ENCODE measurements around the gene DGKE. TPM values are rescaled to one million over a fixed set of nuclear protein-coding genes. Genes with fewer than 3 reads are reported as not detected.

Gene DGKE
- total RNA-seq (ENCODE audit: low replicate concordance): 5.2 and 7.8 TPM in 2 replicates

- no peak for TF ChIP-seq CTCF (IDR thresholded peaks at IDR 0.05; ENCODE audit: insufficient read depth, low read length)
- peak within 1 kb of the TSS; percentile 82 for H3K4me3 ChIP-seq (ENCODE audit: low read depth, low read length)
- peak; percentile 96 for DNase-seq (ENCODE audit: low read depth)
These were observed at the start of gene DGKE, which contains the start of gene C17orf67 for GRCh38 chr17:56833809-56834379. DGKE (plus strand) TSS chr17:56834151; CDS start chr17:56834796, 645 bp downstream. C17orf67 (minus strand) TSS chr17:56833920; CDS start chr17:56815810, 18,110 bp downstream.

- H3K4me3 ChIP-seq (ENCODE audit: low read depth, low read length): no peak overlapping the region
- TF ChIP-seq CTCF (IDR thresholded peaks at IDR 0.05; ENCODE audit: insufficient read depth, low read length): no peak
- DNase-seq (ENCODE audit: low read depth): no peak
These were observed 48.5 kb upstream of the DGKE start for GRCh38 chr17:56785405-56785804.

- H3K4me3 ChIP-seq (ENCODE audit: low read depth, low read length): no peak overlapping the region
- no peak for TF ChIP-seq CTCF (IDR thresholded peaks at IDR 0.05; ENCODE audit: insufficient read depth, low read length)
- DNase-seq (ENCODE audit: low read depth): no peak
These were observed 47.8 kb upstream of the DGKE start for GRCh38 chr17:56785997-56786680.

GRCh38 chr17:56786989-56787482, 46.9 kb upstream of the DGKE start:
- no peak overlapping the region for H3K4me3 ChIP-seq (ENCODE audit: low read depth, low read length)
- peak; percentile 69 for DNase-seq (ENCODE audit: low read depth)
- no peak for TF ChIP-seq CTCF (IDR thresholded peaks at IDR 0.05; ENCODE audit: insufficient read depth, low read length)

GRCh38 chr17:56792267-56792666, 41.7 kb upstream of the DGKE start:
- no peak overlapping the region for H3K4me3 ChIP-seq (ENCODE audit: low read depth, low read length)
- DNase-seq (ENCODE audit: low read depth): no peak
- TF ChIP-seq CTCF (IDR thresholded peaks at IDR 0.05; ENCODE audit: insufficient read depth, low read length): no peak

GRCh38 chr17:56793531-56793930, 40.4 kb upstream of the DGKE start:
- TF ChIP-seq CTCF (IDR thresholded peaks at IDR 0.05; ENCODE audit: insufficient read depth, low read length): no peak
- no peak overlapping the region for H3K4me3 ChIP-seq (ENCODE audit: low read depth, low read length)
- no peak for DNase-seq (ENCODE audit: low read depth)

All from fibroblast of the aortic adventitia (primary cell).